ENCODE data around the gene AVPR1B.

DNA sequence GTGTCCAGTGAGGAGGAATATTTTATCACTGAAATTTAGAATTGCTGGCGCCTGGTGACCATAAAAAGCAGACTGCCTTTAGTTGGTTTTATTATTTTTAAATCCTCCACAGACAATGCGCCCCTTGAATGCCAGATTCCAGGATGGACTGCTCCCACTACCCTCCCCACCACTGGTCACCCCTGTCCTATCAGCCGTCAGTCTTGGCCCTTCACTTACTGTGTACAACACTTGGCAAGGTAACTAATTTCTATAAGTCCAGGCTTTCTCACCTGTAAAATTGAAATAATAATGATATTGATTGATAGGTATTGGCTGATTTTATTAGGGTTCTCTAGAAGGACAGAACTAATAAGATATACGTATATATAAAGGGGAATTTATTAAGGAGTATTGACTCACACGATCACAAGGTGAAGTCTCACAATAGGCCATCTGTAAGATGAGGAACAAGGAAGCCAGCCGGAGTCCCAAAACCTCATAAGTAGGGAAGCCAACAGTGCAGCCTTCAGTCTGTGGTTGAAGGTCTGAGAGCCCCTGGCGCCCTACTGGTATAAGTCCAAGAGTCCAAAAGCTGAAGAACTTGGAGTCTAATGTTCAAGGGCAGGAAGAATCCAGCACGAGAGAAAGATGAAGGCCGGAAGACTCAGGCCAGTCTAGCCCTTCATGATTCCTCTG, 46.4 kb downstream of the AVPR1B start:
- TF ChIP-seq, protein P1, sequence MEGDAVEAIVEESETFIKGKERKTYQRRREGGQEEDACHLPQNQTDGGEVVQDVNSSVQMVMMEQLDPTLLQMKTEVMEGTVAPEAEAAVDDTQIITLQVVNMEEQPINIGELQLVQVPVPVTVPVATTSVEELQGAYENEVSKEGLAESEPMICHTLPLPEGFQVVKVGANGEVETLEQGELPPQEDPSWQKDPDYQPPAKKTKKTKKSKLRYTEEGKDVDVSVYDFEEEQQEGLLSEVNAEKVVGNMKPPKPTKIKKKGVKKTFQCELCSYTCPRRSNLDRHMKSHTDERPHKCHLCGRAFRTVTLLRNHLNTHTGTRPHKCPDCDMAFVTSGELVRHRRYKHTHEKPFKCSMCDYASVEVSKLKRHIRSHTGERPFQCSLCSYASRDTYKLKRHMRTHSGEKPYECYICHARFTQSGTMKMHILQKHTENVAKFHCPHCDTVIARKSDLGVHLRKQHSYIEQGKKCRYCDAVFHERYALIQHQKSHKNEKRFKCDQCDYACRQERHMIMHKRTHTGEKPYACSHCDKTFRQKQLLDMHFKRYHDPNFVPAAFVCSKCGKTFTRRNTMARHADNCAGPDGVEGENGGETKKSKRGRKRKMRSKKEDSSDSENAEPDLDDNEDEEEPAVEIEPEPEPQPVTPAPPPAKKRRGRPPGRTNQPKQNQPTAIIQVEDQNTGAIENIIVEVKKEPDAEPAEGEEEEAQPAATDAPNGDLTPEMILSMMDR (IDR thresholded peaks at IDR 0.05; ENCODE audit: borderline replicate concordance, extremely low read depth, low read length, poor library complexity, severe bottlenecking) = no peak
- no peak for TF ChIP-seq EZH2 (IDR thresholded peaks at IDR 0.05; ENCODE audit: borderline replicate concordance, low read depth, low read length, severe bottlenecking)

Data from DND-41 (cell line).